Muscle layer of colon (tissue), 2 donors: ENCODE results near the gene GRID1.
"Not testable (repeated sequence)": the region's sequence is repeated elsewhere in the genome, so short reads cannot be mapped to it uniquely, and the experiment has no call there.

ENCODE experiments used
- H3K27ac ChIP-seq: one replicate; pipeline ENCODE4 v1.7.0; 2013; ENCODE audit warnings: low read depth, mild to moderate bottlenecking, low read length, moderate library complexity
- H3K27me3 ChIP-seq, 2 donors: one replicate each; pipeline ENCODE4 v1.7.0; 2013; ENCODE audit warnings: low read length in 2 of 2, mild to moderate bottlenecking in 2 of 2; ENCODE audit not compliant: insufficient read depth in 2 of 2, control insufficient read depth in 1 of 2
- H3K36me3 ChIP-seq: one replicate; pipeline ENCODE4 v1.7.0; 2013; ENCODE audit warnings: mild to moderate bottlenecking, low read length; ENCODE audit not compliant: insufficient read depth
- H3K4me1 ChIP-seq: one replicate; pipeline ENCODE4 v1.7.0; 2013; ENCODE audit warnings: mild to moderate bottlenecking, low read length; ENCODE audit not compliant: insufficient read depth
- H3K4me3 ChIP-seq, 2 donors: one replicate each; pipeline ENCODE4 v1.7.0; 2013; ENCODE audit warnings: low read length in 2 of 2, low read depth in 1 of 2, mild to moderate bottlenecking in 1 of 2, moderate library complexity in 1 of 2
- H3K9ac ChIP-seq: one replicate; pipeline ENCODE4 v1.7.0; 2013; ENCODE audit warnings: low read length
- H3K9me3 ChIP-seq: one replicate; pipeline ENCODE4 v1.7.0; 2013; ENCODE audit warnings: mild to moderate bottlenecking, low read length
- donor health status: abdominal sarcoma.
- donor health status: Adenocarcinoma of cecum.

The GRID1 gene

GRCh38 chr10:86178401-86179152, 188.0 kb downstream of the GRID1 start:
- no peaks in the 10 kb centered on the region for H3K9me3 ChIP-seq
- H3K27ac ChIP-seq: no peak overlapping the region
- H3K4me1 ChIP-seq: no peaks in the 10 kb centered on the region
- no peak overlapping the region for H3K9ac ChIP-seq
- no peaks in the 10 kb centered on the region for H3K27me3 ChIP-seq
- no peaks in the 10 kb centered on the region for H3K36me3 ChIP-seq
- no peak overlapping the region for H3K4me3 ChIP-seq

GRCh38 chr10:86177537-86178155, 188.9 kb downstream of the GRID1 start:
- Histone ChIP-seq H3K4me3 (no peak overlapping the region), H3K4me1 (no peaks in the 10 kb centered on the region), H3K9ac (no peak overlapping the region), H3K27ac (no peak overlapping the region), H3K9me3 (no peaks in the 10 kb centered on the region), H3K36me3 (no peaks in the 10 kb centered on the region), H3K27me3 (no peaks in the 10 kb centered on the region)

GRCh38 chr10:86176850-86177536, 189.6 kb downstream of the GRID1 start:
- no peak overlapping the region for H3K9ac ChIP-seq
- H3K27me3 ChIP-seq: no peaks in the 10 kb centered on the region
- H3K4me3 ChIP-seq: no peak overlapping the region
- no peaks in the 10 kb centered on the region for H3K36me3 ChIP-seq
- no peak overlapping the region for H3K27ac ChIP-seq
- no peaks in the 10 kb centered on the region for H3K9me3 ChIP-seq
- H3K4me1 ChIP-seq: no peaks in the 10 kb centered on the region

DNA sequence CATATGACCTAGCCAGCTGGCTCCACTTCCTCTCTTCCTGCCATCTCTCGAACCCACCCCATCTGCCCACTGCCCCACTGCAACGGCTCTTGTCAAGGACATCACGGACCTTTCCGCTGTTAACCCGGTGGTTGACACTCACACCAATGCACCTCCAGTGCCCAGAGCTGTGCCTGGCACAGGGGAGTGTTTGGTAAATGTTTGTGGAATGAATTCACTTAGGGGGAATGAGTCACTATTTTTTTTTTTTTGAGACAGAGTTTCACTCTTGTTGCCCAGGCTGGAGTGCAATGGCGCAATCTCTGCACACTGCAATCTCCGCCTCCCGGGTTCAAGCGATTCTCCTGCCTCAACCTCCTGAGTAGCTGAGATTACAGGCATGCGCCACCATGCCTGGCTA, 191.1 kb downstream of the GRID1 start:
- H3K27me3 ChIP-seq, H3K9me3 ChIP-seq, H3K4me1 ChIP-seq, H3K27ac ChIP-seq, H3K4me3 ChIP-seq, H3K36me3 ChIP-seq, H3K9ac ChIP-seq: not testable (repeated sequence)

DNA sequence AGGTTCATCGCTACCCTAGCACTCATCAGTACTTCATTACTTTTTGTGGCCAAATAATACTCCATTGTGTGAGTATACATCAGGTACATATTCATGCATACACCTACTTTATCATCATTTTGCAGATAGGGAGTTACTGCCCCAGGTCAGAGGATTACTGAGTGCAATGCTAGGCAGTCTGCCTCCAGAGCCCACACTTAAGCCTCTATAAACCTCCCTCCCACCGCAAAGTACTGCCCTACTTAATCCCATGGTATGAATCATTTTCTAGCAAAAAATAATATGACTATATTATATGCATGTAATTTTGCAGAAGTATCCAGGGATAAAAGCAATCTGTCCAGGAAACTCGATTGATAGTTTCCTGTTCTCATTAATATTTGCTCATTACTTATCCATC, 194.3 kb downstream of the GRID1 start:
- no peak overlapping the region for H3K9ac ChIP-seq
- H3K36me3 ChIP-seq: no peaks in the 10 kb centered on the region
- H3K4me3 ChIP-seq: no peak overlapping the region
- no peak overlapping the region for H3K27ac ChIP-seq
- no peaks in the 10 kb centered on the region for H3K27me3 ChIP-seq
- no peaks in the 10 kb centered on the region for H3K9me3 ChIP-seq
- no peaks in the 10 kb centered on the region for H3K4me1 ChIP-seq

DNA sequence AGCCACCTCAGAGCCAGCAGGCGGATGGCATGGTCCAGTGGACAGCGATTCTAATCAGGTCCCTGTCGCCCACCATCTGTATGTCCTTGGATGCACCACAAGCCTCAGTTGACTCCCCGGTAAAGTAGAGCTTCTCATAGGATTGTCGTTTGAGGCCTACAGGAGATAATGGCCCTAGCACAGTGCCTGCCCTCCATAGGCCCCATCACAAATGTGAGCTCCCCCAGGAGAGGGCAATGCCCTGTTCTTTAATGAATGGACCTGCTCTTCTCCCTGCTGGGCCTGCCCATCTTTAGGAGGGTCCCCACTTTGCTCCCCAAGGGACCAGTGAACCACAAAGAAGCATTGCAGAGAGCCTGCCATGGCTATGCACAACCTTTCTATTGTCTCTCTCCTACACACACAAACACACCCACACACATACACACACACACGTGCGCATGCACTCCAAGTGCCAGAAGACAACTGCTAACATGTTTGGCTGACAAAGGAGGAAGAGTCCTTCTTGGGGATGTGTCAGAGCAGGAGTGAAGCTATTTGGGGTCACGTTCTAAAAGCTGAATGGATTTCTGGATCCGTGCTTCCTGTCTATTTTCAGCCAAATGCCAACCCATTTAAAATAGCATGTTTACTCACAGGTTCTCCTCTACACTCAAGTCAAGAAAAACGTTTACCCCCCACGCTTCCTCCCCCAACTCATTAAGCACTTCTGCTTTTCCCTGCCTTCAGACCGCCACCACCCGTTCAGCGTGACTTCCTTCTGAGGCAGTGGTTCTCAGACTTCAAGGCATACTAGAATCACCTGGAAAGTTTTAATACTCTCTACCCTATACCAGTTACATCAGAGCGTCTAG, 196.1 kb downstream of the GRID1 start:
- Histone ChIP-seq H3K4me3 (no peak overlapping the region), H3K27ac (no peak overlapping the region), H3K4me1 (no peaks in the 10 kb centered on the region), H3K36me3 (no peaks in the 10 kb centered on the region), H3K9ac (no peak overlapping the region), H3K27me3 (no peaks in the 10 kb centered on the region), H3K9me3 (no peaks in the 10 kb centered on the region)

DNA sequence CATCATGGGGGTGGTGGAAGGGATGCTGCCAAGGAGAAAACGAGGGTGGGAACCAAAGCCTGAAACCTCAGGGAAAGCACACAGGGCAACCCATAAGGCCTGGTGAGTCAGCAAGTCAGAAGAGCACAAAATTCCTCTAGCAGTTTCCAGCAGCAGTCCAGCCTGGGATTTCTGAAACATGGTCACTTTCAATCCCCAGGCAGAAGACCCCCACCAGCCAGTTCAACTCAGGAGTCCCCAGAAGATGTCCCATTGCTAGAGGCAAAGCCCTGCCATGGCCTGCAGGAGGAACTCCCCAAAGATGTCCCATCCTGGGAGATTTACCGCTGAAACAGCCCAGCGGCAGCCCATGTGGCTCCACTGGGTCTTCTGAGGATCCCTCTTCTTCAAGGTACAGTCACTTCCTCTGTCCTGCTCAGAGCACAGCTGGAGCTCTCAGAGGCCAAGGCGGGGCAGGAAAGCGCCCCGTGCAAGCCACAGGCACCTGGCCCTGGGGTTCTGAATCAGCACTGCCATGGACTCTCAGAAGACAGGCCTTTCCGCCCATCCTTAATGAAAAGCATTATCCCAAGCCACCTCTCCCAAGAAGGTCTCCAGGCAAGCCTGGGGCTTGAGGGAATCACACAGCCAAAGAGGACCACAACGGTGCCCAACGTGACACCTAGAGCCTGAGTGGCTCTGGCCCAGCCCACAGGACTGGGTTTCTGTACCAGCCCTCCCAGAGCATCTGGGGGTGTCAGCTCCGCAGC, 196.9 kb downstream of the GRID1 start:
- no peaks in the 10 kb centered on the region for H3K4me1 ChIP-seq
- no peaks in the 10 kb centered on the region for H3K36me3 ChIP-seq
- H3K4me3 ChIP-seq: no peak overlapping the region
- H3K27me3 ChIP-seq: no peaks in the 10 kb centered on the region
- H3K9ac ChIP-seq: no peak overlapping the region
- no peaks in the 10 kb centered on the region for H3K9me3 ChIP-seq
- H3K27ac ChIP-seq: no peak overlapping the region

- no peak overlapping the region for H3K9ac ChIP-seq
- H3K4me3 ChIP-seq: no peak overlapping the region
- no peaks in the 10 kb centered on the region for H3K9me3 ChIP-seq
- H3K27ac ChIP-seq: no peak overlapping the region
- no peaks in the 10 kb centered on the region for H3K27me3 ChIP-seq
- no peaks in the 10 kb centered on the region for H3K36me3 ChIP-seq
- H3K4me1 ChIP-seq: no peaks in the 10 kb centered on the region
Measured at GRCh38 chr10:86169066-86169465, 197.5 kb downstream of the GRID1 start.

- Histone ChIP-seq H3K4me1 (no peaks in the 10 kb centered on the region), H3K4me3 (no peak overlapping the region), H3K36me3 (no peaks in the 10 kb centered on the region), H3K27me3 (no peaks in the 10 kb centered on the region), H3K9ac (no peak overlapping the region), H3K27ac (no peak overlapping the region), H3K9me3 (no peaks in the 10 kb centered on the region)
Measured at GRCh38 chr10:86168256-86168655, 198.3 kb downstream of the GRID1 start.

GRCh38 chr10:86167762-86168128, 198.8 kb downstream of the GRID1 start:
- no peaks in the 10 kb centered on the region for H3K9me3 ChIP-seq
- H3K36me3 ChIP-seq: no peaks in the 10 kb centered on the region
- no peak overlapping the region for H3K9ac ChIP-seq
- H3K27ac ChIP-seq: no peak overlapping the region
- H3K4me3 ChIP-seq: no peak overlapping the region
- H3K4me1 ChIP-seq: no peaks in the 10 kb centered on the region
- no peaks in the 10 kb centered on the region for H3K27me3 ChIP-seq
